Measurements from ENCODE around the gene ZBTB44.
"Not testable (repeated sequence)": the region's sequence is repeated elsewhere in the genome, so short reads cannot be mapped to it uniquely, and the experiment has no call there.

Gene ZBTB44

DNA sequence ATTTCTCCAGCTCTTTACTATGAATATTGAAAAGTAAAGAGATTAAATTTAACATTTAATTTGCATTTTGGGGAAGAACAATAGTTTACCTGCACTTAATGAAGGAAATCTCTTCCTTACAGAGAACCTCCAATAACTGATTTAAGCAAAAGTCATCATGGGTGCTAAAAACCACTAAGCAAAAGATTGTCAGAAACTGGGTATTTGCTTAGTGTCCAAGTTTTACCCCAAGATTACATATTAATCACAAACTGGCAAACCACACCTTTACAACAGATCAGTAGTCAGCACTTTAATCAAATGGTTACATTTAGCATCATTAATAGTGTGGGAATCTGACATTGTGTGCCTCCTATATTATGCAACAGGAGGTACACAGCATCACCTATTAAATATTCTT lies 2.7 kb downstream of the ZBTB44 start:
- no peak for DNase-seq

GRCh38 chr11:130310622-130311021 lies 4.1 kb downstream of the ZBTB44 start:
- no peak for DNase-seq

DNA sequence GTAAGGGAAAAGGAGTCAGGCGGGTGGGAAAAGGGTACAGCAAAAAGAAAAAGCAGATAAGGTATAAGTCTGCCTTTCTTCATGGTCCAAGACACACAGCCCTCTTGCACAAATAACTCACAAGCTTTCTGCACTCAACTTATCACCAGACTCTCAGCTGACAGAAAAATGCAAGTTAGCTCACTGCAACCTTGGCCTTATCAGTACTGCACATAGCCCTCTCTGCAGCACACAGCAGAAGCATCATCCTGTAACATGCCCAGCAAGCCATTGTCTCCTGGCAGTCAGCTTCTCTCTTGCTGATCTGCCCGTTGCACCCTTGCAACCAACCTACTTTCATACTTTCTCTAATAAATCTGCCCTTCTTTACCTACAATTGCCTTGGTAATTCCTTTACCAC lies 5.8 kb downstream of the ZBTB44 start:
- no peak for DNase-seq

DNA sequence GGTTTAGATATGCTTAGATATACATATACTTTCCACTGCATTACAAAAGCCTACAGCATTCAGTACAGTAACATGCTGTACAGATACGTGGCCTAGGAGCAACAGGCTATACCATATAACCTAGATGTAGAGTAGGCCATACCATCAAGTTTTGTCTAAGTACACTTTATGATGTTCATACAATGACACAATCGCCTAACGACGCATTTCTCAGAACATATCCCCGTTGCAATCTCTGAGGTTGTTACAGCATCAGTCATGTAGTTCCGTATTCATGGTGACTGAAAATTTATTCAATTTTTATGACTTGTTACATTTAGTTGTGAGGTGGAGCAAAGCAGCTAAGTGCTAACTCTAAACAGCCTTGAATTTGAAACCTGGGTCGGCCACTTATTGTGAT lies 6.7 kb downstream of the ZBTB44 start:
- DNase-seq: no peak

- DNase-seq: no peak
These were observed 10.1 kb downstream of the ZBTB44 start for GRCh38 chr11:130304651-130305050.

DNA sequence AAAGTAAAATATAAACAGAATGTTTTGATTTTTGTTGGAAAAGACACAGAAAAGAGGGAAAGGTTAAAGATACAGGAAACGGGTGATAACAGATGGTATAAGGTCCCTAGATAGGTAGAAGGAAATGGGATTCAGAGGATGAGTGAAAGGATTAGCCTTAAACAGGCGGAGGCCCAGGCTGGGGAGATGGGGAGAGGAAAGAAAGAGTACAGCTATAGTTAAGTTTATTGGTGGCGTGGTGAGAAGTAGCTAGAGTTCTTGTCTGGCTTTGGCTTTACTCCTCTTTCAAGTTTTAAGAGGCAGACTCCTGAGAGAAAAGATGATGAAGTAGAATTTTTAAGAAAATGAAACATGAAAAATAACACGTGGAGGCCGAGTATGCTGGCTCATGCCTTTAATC lies 13.7 kb downstream of the ZBTB44 start:
- DNase-seq: no peak

DNA sequence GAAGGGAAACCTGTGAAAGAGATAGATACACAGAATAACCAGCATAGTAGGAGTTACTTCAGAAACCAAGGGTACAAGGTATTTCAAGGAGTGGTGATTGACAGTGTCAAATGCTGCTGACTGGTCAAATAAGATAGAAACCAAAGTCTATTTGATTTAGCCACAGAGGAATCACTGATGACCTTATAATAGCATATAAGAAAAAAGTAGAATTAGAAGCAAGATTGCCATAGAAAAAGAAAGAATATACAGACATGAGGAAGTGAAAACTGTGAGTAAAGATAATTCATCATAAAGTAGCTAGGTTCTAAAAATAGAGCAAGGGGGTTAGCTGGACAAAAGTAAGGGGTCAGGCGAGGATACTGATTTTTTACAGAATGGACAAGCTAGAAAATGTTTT lies 14.2 kb downstream of the ZBTB44 start:
- no peak for DNase-seq

GRCh38 chr11:130299978-130300377 lies 14.7 kb downstream of the ZBTB44 start:
- no peak for DNase-seq

DNA sequence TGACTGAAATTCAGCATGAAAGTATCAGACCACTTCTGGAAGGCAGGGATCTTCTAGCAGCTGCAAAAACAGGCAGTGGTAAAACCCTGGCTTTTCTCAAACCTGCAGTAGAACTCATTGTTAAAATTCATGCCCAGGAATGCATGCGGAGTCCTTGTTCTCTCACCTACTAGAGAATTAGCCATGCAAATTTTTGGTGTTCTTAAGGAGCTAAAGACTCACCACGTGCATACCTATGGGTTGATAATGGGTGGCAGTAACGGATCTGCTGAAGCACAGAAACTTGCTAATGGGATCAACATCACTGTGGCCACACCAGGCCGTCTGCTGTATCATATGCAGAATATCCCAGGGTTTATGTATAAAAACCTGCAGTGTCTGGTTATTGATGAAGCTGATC lies 19.1 kb downstream of the ZBTB44 start:
- no peak for DNase-seq

DNA sequence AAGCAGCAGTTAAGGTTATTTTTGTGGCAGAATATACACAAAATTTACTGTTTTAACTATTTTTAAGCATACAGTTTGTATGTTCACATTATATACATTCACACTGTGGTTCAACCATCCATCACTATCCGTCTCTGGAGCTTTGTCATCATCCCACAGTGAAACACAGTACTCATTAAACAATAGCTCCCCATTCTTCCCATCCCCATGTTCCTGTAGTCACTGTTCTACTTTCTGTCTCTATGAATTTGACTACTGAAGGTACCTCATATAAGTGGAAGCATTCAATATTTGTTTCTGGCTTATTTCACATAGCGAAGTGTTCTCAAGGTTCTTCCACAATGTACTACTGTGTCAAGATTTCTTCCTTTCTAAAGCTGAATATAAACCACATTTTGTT lies 32.6 kb downstream of the ZBTB44 start:
- no peak for DNase-seq

DNA sequence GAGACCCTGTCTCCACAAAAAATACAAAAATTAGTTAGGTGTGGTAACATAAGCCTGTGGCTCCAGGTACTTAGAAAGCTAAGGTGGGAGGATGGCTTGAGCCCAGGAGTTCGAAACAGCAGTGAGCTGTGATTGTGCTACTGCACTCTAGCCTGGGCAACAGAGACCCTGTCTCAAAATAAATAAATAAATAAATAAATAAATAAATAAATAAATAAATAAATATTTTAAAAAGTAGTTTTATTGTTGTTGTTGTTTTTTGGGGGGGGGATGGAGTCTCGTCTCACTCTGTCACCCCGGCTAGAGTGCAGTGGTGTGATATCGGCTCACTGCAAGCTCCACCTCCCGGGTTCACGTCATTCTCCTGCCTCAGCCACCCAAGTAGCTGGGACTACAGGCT lies 33.4 kb downstream of the ZBTB44 start:
- not testable (repeated sequence) for DNase-seq

DNA sequence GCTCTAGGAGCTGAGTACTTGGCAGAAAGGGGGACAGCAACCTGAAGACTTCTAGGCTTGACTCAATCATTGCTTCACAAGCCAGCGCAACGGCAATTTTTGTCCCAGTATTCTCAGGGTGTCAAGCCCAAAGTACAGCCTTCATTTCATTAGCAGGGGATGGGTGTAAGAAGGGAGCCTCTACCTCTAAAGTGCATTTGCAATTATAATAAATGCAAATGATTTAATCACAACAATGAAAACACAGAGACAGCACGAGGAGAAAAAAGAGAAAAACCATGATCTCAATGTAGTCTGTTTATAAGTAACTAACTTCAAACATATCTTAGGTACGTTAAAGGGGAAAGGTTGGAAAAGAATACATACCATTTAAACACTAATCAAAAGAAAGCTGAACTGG lies 34.7 kb downstream of the ZBTB44 start:
- no peak for DNase-seq

DNA sequence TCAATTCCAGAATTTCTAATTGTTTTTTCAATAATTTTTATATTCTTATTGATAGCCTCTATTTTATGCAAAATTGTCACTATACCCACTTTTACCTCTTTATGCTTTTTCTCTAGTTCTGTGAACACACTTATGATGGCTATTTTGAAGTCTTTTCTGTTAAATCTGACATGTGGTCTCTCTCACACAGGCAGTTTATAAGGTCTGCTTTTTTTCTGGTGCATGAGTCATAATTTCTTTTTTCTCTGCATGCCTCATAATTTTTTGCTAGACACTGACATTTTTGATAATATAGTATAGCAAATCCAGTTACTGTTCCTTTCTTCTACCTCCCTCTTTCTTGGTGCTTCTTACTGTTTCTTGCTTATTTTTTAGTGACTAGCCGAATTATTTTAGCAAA lies 36.0 kb downstream of the ZBTB44 start:
- no peak for DNase-seq

GRCh38 chr11:130278151-130278550 lies 36.6 kb downstream of the ZBTB44 start:
- no peak for DNase-seq

DNA sequence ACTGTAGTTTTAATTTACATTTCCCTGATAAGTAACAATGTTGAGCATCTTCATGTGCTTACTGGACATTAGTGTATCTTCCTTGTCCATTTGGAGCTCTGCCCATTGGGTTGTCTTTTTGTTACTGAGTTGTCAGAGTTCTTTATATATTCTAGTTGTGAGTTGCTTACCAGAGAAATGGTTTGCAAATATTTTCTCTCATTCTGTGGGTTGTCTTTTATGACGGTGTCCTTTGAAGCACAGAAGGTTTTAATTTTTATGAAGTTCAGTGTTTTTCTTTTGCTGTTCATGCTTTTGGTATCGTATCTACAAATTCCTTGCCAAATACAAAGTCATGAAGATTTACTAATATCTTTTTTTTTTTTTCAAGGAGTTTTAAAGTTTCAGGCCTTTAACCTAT lies 42.4 kb downstream of the ZBTB44 start:
- no peak for DNase-seq

DNA sequence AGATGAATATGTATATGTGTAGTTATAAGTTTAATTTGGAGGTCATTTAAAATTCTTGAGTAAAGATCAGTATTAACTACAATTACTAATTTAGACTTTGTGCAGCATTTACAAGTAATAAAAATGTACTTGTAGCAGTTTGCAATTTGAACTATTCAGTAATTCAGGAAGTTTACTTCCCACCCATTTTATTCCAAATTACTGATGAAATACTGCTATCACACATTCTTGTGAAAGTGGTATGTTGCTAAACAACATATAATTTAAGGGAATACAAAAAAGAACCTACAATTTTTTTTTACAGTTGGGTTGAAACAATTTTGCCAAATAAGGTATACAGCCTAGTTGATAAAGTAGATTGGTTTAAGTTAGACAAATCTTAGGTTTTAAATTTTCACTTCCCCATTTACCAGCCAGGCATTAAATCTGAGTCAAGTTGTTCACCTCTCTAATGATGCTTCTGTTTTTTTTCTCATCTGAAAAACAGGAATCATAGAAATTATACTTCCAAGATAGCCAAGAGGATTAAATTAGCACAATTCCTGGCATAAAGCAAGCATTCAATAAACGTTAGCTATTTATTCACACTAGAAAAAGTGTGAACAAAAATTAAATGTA lies 45.3 kb downstream of the ZBTB44 start:
- no peak for DNase-seq

- DNase-seq: no peak
These were observed 51.4 kb downstream of the ZBTB44 start for GRCh38 chr11:130263351-130263750.

- no peak for DNase-seq
These were observed 52.3 kb downstream of the ZBTB44 start for GRCh38 chr11:130262424-130262823.

GRCh38 chr11:130261571-130261970 lies 53.1 kb downstream of the ZBTB44 start:
- DNase-seq: no peak

DNA sequence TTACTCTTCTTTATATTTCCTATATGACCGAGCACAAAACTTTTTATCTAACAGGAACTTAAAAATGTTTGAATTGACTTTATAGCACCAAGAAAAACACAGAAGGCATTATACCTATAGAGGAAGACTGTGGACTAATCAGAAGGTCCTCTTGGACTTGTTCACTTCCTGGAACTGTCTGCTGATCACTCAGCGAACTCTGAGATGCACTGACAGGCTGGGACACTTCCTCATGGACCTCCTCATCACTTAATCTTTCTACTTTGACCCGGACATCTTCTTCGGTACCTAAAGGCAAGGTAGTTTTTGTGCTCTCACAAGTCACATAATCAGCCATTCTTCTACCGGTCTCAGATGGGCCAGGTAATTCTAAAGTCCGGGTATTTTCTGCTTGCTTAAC lies 54.0 kb downstream of the ZBTB44 start:
- DNase-seq: no peak

DNA sequence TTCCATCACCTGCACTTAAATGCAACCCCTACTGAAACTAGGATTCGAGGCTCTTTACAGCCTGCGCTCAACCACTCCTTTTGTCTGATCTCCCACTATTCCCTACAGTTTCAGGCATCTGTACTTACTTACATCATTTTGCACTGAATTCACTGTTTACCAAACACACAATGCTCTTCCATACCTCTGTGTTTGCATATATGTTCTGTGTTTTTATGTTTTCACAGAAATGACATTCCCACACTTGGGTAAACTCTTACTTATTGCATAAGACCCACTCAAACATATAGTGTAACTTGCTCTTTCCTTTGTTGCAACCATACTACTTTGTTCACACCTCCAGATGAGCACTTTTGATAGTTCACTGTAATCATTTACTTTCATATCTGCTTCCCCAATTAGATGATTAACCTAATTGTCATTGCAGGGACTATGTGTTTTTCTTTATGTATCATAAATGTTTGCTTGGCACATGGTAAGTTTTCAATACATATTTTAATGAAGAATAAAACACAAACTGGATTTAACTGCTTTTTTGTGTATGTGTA lies 54.6 kb downstream of the ZBTB44 start:
- DNase-seq: no peak

- not testable (repeated sequence) for DNase-seq
These were observed 63.0 kb downstream of the ZBTB44 start for GRCh38 chr11:130251763-130252162.

DNA sequence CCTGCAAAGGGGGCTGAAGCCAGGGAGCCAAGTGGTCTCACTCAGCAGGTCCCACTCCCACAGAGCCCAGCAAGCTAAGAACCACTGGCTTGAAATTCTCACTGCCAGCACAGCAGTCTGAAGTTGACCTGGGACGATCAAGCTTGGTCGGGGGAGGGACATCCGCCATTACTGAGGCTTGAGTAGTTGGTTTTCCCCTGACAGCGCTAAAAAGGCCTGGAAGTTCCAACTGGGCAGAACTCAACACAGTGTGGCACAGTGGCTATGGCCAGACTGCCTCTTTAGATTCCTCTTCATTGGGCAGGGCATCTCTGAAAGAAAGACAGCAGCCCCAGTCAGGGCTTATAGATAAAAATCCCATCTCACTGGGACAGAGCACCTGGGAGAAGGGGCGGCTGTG lies 64.8 kb downstream of the ZBTB44 start:
- not testable (repeated sequence) for DNase-seq

DNA sequence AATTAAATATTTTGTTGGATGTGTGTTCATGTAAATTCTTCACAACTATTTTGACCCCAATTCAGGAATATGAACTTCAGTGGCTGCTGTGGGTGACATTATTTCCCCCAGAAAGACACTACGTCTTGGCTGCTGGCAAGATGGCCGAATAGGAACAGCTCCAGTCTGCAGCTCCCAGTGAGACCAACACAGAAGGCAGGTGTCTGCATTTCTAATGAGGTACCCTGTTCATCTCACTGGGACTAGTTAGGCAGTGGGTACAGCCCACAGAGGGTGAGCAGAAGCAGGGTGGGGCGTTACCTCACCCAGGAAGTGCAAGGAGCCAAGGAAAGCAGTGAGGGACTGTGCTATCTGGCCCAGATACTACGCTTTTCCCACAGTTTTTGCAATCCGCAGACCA lies 65.3 kb downstream of the ZBTB44 start:
- no peak for DNase-seq

DNA sequence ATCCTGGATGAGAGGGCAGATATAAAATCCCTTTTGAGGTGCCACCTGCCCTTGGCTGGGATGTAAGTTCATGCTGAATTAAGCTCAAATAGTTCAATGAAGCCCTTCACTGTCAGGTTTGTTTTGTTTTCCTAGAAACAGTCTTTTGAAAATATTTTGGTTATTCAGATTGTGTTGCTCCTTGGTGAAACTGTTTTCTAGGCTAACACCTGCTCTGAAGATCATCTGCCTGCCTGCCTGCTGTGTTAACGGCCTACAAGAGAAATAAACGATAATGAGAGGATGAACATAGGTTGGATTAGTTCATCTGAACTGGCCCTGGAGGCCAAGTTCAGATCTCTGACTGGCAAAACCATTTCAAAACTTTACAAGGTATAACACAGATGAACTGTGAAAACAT lies 67.4 kb downstream of the ZBTB44 start:
- DNase-seq: no peak

Measured in stimulated activated CD8-positive, alpha-beta memory T cell treated with anti-CD3 and anti-CD28 coated beads, Interleukin-4, amount 100 ng/mL, for 48 hours (primary cell).